LHCN-M2 (cell line): ENCODE measurements around the gene ZNRF3. TPM values are rescaled to one million over a fixed set of nuclear protein-coding genes. Genes with fewer than 3 reads are reported as not detected.
"Not testable (repeated sequence)": the region's sequence is repeated elsewhere in the genome, so short reads cannot be mapped to it uniquely, and the experiment has no call there.

ENCODE experiments used
- DNase-seq: peaks from one replicate; pipeline ENCODE4 v3.0.0-alpha.2; 2012; ENCODE audit warnings: low read depth
- total RNA-seq: library from RNA; depleted of rRNA; stranded (reverse); fragments of >200 nt; gene quantifications from 2 replicates; pipeline ENCODE4 v1.2.3, GENCODE V29; 2014

Gene ZNRF3
- total RNA-seq, 1 experiment from 2014 or later = 6.5 TPM

DNA sequence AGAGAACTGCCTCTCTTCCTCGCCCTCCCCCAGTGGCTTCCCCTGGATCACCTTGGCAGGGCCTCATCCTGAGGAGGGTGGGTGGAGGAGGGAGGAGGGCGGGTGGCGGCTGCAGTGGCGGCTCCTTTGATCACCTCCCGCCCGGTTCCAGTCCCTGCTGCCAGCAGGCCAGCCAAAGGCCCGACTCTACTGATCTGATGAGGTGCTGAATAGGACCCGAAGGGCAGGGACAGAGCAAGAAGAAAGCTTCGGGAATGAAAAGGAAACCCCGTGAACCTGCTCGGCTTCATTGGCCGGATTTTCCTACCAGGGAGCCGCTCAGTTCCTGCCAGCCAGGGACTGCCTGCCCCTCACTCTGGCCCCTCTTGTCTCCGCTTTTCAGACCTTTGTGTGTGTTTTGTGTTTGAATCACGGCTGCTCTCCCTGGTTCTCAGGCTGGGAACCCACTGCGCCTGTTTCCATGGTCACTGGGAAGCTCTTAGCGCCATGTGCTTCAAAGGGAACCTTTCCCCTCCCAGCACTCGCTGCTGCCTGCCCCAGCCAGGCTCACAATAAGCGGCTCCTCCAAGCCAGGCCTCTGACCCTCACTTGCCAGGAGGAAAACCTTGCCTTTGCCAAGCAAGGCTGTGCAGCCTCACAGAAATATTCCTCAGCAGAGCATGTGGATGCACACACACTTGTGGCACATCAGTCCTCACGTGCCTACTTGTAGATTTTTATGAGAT is 121.4 kb downstream of the ZNRF3 start:
- no peak for DNase-seq

DNA sequence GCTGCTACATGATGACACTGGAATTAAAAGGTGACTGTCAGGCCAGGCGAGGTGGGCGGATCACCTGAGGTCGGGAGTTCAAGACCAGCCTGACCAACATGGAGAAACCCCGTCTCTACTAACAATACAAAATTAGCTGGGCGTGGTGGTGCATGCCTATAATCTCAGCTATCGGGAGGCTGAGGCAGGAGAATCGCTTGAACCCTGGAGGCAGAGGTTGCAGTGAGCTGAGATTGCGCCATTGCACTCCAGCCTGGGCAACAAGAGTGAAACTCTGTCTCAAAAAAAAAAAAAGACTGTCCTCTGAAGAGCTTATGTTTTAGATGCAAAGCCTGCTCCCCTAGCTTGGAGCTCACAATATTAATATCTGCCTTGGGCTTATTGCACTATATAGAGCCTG is 122.4 kb downstream of the ZNRF3 start:
- DNase-seq = not testable (repeated sequence)

DNA sequence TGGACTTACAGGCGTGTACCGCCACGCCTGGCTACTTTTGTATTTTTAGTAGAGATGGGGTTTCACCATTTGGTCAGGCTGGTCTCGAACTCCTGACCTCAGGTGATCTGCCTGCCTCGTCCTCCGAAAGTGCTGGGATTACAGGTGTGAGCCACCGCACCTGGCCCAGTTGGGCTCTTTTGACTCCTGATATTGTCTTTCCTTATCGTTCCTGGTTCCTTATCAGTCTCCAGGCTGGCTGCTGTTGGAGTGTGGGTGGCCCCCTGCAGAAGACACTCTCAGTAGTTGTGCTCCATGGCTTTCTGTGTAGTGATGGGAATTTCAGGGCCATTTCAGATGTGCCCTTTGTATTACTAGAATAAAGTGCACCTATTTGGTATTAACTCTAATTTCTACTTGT is 123.0 kb downstream of the ZNRF3 start:
- DNase-seq = no peak

DNA sequence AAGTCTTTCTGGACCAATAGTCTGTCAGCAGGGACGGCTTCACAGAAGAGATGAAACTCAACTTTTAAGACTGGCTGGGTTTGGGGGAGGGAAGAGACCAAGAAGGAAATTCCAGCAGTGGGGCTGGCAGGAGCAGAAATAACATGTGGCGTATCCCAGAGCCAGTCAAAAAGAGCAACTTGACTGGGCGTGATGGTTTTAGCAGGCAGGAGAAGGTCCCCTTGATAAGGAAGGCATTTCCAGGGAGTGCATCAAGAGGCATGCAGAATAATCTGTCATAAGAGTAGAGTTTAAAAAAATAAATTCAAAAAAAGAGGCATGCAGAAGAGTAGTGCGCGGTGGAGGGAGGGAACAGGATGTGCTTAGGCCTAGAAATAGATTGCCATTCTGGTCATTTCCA is 125.8 kb downstream of the ZNRF3 start:
- DNase-seq = no peak

DNA sequence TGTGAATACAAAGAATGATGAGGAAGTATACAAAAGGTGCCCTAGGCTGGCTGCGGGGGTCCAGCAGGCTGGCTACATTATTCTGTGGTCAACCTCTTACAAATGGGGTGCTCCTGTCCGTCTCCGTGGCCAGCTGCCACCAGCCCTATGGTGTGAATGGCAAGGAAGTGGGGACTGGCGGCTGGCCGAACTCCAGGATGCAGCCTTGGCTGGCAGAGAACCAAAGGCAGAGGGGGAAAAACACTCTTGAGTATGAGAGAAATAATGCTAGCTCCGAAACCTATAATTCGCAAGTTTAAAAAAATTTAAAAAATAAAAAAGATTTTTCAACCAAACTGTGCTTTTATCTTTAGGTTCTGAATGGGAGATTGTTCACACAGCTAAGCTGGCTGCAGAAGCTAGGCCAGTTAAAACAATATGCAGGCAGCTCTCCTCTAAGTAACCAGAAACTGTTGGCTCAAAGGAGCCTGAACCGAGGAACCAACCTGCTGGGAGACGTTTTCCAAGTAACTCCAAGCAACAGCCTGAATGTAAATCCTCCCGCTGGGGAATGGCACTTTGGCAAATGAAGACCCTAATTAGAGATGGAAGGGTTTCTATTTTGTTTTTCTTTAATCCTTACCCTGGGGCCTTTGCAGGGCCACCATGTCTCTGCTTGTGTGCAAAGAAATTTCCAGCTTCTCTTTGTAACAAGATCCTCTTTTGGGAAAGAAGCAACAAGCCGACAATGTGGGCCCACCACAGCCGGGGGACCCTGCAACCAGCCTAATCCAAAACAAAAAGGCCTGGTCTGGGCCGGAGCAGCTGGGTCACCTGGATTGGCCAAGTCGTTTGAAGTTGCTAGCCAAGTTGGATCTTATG is 128.1 kb downstream of the ZNRF3 start:
- no peak for DNase-seq

DNA sequence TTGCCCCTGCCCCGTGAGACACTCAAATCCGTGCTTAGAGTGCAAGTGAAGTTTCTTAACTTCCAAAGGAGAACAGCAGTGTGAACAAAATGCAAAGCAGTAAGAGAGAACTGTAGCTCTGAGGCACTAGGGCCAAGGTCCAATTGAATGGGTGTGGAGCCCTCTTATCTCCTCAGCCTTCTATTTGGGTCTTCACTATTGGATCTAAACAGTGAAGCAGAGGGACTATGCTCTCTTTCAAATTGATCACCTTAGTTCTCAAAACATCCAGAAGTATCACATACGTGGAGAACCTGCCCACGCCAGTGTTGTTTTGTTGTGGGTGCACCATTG is 128.7 kb downstream of the ZNRF3 start:
- DNase-seq = no peak

DNA sequence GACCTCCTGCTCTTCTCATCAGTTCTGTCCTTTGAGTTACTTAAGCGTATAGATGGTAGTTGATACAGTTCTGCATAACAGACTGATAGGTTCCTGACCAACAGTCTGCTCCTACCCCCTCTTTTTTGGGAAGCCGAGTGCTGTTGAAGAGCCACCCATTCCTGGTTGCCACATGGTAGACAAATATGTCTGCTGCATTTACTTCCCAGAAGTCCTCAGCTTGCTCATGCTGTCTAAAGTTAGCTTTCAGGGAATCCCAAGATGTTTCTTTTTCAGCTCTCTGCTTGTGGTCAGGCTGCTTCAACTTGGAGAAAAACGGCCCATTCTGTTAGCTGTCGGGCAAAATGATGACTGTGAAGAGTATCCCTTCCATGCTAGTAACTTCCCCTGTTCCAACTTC is 129.6 kb downstream of the ZNRF3 start:
- DNase-seq = no peak

DNA sequence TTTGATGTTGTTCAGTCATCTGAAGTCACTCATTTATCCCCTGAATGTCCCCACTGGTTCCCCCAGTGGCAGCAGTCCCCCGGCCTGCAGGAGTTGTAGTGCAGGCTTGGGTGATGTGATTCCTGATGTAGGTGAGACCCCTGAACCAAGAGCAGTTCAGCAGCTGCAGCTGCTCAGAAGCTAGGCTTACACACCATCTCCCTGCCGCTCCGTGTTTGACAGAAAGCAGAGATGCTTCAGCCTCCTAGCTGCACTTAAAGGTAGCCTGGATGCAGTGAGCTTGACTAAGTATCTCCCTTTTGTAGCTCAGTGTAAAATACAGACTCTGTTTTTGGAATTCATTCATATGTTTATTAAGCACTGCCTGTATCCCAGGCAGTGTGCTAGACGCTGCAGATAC is 130.9 kb downstream of the ZNRF3 start:
- no peak for DNase-seq

DNA sequence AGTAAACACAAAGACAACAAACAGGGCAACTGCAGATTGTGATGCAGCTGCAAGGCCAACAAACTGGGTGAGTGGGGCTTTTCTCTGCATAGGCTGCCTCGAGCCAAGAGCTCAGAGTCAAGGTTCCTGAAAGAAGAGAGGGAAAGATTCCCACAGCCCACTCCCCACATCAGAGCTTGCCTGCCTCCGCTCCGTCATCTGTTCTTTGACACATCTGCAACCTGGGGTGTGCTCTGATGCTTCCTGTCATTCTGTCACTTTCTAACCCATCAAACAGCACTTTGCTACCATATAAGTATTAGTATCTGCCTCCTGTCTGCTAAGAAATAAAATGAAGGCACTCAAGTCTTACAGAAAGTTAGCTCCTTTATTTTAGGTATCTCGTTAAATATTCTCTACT is 131.4 kb downstream of the ZNRF3 start:
- no peak for DNase-seq

DNA sequence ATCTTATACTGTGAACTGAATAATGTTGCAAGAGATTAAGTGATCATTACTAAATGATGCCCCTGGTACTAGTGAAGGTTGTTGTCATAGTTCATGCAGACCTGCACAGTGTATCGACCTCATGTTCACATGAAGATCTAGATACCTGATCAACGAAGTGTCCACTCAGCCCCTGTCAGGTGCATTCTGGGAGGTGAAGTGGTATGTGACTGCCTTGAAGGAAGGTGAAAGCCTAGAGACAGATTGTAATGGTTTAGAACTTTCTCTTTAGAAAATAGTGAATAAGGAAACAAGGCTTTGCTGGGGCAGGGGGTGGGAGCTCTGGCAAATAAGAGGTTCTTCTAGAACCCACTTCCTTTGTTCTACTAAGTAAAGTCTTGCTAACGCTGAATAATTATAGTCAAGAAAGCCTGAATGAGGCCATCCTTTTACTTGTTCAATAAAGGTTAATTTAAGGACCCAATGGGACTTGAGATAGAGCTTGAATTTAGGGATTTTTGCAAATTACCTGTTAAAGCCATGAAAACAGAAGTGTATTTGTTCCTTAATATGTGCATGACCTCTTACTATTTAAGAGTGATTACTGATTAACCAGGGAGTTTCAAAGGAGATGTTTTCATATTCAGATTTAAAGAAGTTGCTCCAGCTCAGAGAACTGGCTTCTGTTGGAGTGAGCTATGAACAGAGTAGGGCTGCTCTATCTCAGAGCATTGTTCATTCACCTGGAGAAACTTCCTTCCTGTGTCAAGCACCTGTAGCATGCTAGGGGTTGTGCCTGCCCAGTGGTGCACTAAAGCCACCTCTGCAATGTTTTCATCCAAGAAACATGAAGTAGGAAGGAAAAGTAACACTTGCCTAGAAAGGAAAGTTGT is 132.9 kb downstream of the ZNRF3 start:
- no peak for DNase-seq

DNA sequence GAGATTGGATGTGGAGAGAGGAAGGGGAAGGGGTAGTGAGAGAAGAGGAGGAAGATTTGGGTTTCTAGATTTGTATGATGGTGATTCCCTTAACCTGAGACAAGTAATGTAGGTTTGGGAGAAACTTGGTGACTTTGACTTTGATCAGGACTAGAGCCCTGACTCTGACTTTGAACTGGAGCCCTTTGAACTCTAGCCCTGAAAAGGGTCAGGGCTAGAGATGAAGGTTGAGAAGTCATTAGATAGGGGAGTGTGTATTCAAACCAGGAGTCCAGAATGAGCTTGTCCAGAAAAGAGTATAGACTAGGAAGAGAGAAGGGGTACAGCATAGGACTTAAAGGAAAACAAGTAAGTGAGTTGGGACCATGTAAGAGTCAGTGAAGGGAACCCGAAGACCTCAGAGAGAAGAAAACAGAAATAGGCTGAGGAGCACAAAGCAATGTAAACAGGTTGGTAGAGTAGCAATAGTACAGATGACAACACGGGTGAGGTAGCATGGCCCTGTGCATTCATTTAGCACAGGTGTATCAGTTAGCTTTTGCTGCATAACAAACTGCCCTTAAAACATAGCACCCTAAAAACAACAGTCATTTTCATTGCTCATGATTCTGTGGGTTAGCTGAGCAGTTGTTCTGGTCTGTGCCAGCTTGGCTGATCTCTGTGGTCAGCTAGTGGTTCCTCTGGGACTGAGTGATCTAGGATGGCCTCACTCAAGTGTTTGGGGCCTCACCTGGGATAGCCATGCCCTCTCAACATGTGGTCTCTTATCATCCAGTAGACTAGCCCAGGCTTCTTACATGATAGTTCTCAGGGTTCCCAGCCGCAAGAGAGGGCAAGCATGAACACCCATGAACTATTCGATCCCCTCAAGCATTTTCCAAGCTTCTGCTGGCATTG is 135.2 kb downstream of the ZNRF3 start:
- DNase-seq = peak; percentile 23

DNA sequence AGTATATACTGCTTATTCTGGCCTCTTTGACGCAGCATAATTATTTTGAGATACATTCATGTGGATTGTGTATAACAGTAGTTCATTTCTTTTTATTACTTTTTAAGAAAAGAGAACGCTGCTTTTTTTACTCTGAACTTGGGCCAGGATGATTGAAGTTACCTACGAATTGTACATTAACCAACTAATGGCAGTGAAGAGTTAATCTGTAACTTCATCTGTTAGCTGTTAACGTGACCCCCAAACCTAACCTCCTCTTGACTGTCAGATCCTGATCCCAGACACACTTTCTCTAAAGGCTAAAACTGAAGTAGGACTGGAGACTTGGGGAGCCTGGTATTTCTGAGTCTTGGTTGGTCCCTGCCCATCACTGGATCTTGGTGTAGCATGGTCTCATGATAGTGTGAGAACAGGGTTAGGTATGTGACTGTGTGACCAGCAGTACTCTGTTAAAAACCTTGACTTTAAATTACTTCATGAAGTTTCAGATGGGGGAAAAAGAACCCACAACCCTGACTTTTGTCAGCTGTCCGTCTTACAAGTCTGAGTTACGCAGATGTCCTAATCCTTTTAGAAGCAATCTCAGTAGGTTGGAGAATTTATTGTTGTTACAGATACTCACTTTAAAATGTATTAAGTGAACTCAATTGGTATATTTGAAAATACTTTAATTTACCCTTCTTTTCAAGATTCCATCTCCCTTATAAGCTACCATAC is 138.9 kb downstream of the ZNRF3 start:
- no peak for DNase-seq

DNA sequence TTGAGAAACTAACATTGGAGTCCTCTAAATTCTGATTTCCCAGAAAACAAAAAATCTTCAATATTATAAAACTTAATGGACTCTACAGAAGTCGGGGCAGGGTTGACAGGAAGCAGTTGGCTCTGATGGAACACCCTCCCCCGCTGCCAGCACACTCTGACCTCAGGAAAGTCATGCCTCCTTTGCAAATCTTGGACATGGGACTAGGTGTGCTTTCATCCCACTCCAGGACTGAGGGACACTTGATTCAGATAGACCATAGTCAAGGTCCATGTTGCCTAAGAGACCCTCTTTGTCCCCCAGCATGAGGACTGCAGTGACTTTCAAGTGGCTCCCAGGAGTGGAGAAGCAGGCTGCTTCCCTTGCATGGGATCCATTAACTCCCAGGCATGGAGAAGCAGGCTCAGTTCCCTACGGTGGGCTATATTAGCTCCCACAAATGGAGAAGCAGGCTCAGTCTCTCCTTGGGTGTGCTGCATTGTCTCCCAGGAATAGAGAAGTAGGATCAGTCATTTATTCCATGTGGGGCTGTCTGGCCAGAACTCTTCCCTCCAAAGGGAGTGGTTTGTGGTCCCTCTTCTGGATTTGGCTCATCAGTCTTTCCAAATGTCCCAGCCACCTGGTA is 139.9 kb downstream of the ZNRF3 start:
- no peak for DNase-seq

DNA sequence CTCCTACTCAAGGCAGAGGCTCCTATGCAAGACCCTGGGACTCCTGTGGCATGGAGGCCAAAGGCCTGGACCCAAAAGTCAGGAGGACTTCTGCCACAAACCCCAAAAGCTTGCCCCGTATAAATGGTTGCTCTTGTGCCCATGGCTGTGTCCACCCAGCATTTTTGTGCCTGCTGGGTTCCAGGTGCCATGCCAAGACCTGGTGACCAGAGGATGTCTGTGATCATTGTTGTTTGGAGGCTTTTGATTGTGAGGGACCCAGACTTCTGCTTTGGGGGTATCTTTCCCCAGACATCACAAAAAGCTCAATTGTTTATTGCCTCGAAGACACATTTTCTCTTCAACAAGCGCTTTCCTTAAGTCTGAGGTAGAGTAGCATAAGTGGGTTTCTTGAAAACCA is 143.2 kb downstream of the ZNRF3 start:
- no peak for DNase-seq

DNA sequence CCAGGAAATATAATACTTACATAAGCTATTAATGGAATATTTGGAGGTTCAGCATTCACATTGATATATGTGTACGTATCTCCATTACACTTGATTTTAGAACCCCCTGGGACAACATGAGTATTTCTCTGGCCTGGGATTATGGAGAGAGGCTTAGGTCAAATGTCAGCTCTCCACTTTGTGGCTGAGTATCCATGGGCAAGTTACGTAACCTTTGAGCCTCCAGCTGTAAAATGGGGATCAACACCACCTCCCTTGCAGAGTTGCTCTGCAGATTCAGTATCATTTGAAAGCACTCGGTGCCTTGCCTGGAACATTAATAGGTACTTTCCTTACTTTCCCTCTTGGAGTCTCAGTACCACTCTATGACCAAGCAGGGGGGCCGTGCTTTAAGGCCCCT is 145.1 kb downstream of the ZNRF3 start:
- peak; percentile 19 for DNase-seq

DNA sequence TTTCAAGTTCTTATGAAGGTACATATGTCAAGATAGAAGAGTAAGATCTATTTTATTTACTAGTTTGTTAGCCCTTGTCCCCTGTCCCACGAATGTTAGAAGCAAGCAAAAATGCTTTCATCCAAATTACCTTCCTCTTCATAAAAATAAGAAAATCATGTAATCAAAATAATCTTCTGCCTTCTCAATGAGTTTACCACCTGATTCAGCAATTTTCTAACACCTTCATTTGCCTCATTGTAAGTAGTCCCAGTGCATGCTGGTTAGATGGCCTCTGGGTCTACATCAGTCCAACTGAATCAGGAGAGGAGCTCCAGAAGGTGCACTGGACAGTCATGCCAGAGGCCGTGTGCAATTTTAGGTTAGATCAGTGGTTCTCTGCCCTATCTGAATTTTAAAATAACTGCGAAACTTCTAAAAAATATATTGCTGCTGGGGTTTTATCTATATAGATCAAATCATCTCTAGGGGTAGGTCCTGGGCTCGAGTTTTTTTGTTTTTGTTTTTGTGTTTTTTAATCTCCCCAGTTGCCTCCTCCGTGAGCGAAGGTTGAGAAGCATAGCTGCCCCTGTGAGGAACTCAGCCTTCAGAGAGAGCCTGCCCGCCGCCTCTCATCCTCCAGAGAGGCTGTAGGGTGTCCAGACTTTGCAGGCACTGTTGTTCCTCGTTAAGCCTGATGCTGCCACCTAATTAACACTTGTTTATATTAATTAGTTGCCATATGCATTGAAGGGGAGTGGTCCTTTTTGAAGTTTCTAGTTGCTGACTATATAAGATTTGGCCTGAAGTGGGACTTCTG is 146.0 kb downstream of the ZNRF3 start:
- DNase-seq = no peak

DNA sequence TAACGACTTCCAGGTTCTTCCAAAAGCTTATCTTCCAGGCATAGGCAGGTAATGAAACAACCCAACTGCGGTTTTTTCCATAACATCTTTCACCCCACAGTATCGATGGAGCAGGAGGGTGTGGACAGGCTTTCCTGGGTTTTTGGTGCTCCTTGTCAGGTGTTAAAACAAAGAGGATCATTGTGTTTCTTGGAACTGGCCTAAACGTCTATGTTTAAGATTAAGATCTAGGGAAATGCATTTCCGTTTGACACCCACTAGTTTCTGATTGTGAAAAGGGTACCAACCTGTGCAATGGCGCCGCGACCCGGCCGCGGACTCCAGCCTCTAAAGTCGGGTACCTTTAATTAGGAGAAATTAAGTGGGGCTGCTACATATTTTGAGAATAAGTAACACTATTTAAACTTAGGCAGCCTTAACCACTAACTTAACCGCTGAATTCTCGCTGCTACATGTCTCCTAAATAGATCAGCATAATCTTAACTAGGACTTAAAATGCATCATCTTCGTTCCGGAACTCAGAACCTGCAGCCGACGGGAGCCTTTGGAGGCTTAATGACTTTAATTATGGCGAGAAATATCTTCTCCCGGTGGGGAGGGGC is 146.7 kb downstream of the ZNRF3 start:
- DNase-seq = peak; percentile 13

DNA sequence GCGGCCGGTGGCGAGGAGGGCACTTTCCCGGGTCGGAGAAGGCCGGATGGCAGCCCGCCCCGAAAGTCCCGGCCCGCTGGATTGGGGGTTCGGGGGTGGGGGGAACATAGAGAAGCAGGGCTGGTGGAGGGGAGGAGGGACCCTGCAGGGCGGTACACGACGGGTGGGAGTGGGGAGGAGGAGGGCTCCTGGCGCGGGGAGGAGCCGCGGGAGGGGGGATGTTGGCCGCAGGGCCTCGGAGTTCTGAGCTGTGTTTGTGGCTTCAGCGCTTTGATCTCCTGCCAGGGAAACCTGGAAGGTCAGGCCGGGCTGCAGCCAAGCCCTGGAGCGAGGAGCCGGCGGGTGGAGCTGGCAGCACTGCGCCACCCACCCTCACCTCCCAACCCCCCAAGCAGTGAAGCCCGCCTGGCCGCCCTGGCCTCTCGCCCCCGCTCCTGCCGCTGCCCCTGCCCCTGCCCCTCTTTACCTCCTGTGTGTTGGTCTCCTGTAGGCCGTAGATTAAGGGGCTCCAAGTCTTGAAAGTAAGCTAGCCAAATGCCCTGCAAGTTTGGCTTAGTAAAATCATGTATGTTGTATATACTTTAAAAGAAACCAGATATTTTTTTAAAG is 147.3 kb downstream of the ZNRF3 start:
- peak; percentile 84 for DNase-seq
